ENCODE results near the gene SLC25A47.
A peak's percentile ranks its signal among the peaks of the same experiment; 100 is the strongest.
"Not testable (repeated sequence)": the region's sequence is repeated elsewhere in the genome, so short reads cannot be mapped to it uniquely, and the experiment has no call there.

SLC25A47 gene, protein sequence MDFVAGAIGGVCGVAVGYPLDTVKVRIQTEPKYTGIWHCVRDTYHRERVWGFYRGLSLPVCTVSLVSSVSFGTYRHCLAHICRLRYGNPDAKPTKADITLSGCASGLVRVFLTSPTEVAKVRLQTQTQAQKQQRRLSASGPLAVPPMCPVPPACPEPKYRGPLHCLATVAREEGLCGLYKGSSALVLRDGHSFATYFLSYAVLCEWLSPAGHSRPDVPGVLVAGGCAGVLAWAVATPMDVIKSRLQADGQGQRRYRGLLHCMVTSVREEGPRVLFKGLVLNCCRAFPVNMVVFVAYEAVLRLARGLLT

DNA sequence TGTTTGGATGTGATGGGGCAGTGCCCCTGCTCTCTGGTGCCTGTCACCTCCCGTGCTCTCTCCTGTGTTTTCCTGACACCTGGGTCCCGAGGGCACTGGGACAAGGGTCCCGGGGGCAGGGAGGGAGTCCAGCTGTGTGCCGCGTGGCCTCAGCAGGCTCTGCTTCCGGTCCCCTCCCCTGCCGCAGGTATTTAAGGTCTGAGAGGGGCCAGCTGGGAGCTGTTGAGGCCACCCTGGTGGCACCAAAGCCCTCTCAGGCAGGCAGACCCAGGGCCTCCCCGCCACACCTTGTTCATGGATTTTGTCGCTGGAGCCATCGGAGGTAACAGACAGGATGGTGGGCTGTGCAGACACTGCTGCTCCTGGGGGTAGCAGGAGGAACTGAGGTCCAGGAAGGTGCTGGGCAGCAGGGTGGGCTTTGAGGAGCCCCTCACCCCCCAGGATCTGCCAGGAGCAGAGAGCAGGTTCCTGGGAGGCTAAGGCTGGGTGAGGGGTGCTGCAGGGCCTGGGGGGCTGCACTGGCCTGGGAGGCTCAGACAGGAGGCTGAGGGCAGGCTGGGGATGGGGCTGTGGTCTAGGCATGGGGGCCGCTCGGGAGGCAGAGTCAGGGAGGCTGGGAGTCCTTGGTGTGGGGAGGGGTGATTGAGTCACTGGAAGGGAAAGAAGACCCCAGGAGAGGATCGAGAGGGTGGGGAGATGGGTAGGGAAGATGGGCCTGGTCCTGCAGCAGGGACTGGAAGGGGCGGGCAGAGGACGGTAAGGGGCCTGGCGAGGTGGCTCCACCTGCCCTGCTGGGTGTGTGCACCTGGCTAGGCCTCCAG is at the start of gene SLC25A47:
Gene SLC25A47, plus strand, starts transcription at position 219 of the 821 bp plus-strand sequence. Its CDS starts 76 bp downstream, at position 295.
- H3K36me3 Mint-ChIP-seq (ENCODE audit: low read depth) = no peaks in the 10 kb centered on the region
- no peak within 1 kb of the TSS for H3K4me3 Mint-ChIP-seq
- H3K9me3 Mint-ChIP-seq = no peaks in the 10 kb centered on the region
- peaks cover 5% of the 10 kb centered on the region for H3K4me1 Mint-ChIP-seq (ENCODE audit: low read depth)
- H3K27ac Mint-ChIP-seq = no peak within 1 kb of the TSS
- H3K27me3 Mint-ChIP-seq (ENCODE audit: low read depth) = peaks cover 10% of the 10 kb centered on the region

DNA sequence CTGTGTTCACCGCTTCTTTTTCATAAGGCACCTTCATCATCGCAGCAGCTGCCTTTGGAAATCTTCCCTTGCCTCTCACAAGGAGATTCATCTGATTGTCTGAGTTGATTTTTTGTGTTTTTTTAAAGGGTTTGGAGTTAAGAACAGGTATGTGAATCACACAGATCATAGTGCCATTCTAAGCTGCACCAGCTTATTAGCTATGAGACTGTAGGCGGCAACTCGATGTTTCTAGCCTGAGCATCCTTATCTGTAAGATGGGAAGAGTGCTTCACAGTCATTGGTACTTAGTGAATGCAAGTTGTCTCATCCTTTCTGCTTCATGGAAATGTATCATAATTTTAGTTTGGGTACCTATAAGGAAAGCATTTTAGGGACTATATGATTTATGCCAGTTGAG is 48.9 kb upstream of the SLC25A47 start:
- H3K27ac Mint-ChIP-seq = no peak overlapping the region
- peaks cover 23% of the 10 kb centered on the region for H3K4me1 Mint-ChIP-seq (ENCODE audit: low read depth)
- H3K27me3 Mint-ChIP-seq (ENCODE audit: low read depth) = no peaks in the 10 kb centered on the region
- peaks cover 13% of the 10 kb centered on the region for H3K36me3 Mint-ChIP-seq (ENCODE audit: low read depth)
- no peaks in the 10 kb centered on the region for H3K9me3 Mint-ChIP-seq
- no peak overlapping the region for H3K4me3 Mint-ChIP-seq

DNA sequence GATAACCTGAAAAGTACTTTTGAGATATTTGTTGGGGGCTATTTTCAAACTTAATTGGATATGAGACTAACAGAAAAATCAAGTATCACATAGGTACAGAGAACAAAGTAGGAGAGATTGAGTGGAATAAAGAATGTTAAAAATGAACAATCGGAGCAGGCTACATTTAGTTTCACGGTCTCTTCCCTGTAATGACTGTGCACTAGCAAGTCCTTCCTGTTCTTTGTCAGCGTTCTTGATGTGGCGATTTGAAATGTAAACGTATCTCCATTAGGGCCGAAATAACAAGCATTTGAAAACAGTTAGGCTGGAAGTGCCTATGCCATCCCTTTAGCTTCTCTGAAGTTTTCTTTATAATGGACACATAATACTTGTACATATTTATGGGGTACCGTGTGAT is 47.9 kb upstream of the SLC25A47 start:
- Mint-ChIP-seq H3K4me1 (ENCODE audit: low read depth) (peaks cover 26% of the 10 kb centered on the region), H3K9me3 (no peaks in the 10 kb centered on the region), H3K27me3 (ENCODE audit: low read depth) (no peaks in the 10 kb centered on the region), H3K4me3 (no peak overlapping the region), H3K36me3 (ENCODE audit: low read depth) (peaks cover 13% of the 10 kb centered on the region), H3K27ac (no peak overlapping the region)

DNA sequence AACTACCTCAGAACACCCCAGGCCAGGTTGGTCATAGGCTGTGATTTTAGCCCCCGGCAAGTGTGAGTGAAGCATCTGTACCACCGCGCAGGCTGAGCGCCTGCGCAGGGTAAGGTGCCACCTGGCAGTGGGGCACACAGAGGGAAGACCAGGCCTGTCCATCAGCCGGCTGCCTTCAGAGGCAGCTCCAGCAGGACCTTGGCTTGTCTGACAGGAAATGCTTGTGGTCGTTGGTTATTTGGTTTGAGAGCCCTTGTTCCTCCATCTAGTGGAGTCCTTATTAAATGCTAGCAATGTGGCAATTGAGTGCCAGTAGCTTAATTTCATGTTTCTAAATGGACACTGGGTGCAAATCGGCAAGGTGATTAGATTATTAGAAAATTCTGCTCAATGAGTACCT is 44.4 kb upstream of the SLC25A47 start:
- H3K4me3 Mint-ChIP-seq = no peak overlapping the region
- no peaks in the 10 kb centered on the region for H3K9me3 Mint-ChIP-seq
- H3K4me1 Mint-ChIP-seq (ENCODE audit: low read depth) = peaks cover 21% of the 10 kb centered on the region
- peaks cover 14% of the 10 kb centered on the region for H3K36me3 Mint-ChIP-seq (ENCODE audit: low read depth)
- no peaks in the 10 kb centered on the region for H3K27me3 Mint-ChIP-seq (ENCODE audit: low read depth)
- no peak overlapping the region for H3K27ac Mint-ChIP-seq

DNA sequence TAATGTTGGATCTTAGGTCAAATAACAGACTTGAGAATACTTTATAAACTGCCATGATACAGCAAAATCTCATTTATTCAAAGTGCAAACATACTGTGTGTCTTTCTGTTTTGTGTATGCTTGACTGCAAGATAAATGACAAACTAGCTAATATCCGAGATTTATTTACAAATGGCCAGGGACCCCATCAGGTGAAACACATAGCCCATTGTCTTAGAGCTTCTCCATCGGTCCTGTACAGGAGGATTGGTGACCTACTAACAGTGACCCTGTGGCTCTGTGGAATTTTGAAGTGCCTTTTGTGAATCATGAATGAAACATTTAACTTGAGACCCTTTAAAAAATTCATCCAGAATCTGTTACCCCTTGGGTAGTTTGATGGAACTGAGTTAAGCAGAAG is 44.0 kb upstream of the SLC25A47 start:
- Mint-ChIP-seq H3K4me1 (ENCODE audit: low read depth) (peaks cover 21% of the 10 kb centered on the region), H3K27ac (no peak overlapping the region), H3K4me3 (no peak overlapping the region), H3K36me3 (ENCODE audit: low read depth) (peaks cover 14% of the 10 kb centered on the region), H3K9me3 (no peaks in the 10 kb centered on the region), H3K27me3 (ENCODE audit: low read depth) (no peaks in the 10 kb centered on the region)

DNA sequence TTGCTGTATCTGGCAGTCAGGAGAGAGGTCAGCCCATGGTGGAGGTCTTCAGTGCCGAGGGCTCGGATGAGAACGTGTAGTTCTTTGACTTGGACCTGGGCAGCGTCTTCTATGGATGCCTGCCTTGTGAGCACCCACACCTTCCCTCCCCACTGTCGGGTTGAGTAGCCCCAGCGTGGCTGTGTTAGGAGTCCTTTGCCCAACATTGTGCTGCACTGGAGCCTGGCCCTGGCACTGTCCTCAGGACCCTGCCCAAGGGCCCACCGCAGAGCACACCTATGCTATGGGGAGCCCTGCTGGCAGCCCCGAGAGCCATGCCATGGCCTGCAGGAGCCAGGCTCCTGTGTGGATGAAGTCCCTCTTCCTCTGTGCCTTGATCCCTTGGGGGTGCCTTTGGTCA is 43.6 kb upstream of the SLC25A47 start:
- H3K9me3 Mint-ChIP-seq = no peaks in the 10 kb centered on the region

DNA sequence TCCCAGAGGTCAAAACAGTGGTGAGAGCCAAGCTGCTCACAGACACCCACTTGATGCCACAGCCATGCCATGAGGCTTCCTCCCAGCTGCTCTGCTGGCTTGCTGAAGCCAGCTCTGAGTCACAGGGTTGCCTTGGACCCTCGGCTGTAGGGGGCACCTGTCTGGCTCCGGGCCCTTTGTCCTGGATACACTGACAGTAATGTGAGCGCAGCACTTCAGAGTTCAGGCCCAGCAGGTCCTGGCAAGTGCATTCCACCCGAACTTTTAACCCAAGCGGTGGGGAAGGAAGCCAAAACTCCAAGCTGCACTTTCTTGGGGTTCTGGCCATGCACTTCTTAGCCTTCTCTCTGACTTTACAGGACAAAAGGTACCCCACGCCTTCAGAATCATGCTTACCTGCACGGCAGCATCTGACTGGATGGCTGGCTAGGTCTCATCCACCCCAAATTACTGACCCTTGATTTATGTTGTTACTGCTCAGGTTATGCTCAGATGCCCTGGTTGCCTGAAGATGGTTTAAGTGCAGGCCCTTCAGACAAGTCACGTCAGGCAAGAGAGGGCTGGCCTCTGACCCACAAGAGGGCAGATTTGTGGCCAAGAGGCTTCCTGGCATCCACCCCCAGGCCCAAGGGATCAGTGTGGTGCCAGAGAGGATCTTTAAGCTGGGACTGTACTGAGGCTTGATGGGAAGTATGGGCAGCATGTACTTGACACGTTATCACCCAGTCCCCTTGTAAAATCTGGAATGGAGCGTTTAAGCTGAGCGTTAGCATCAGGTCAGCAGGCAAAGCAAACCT is 41.7 kb upstream of the SLC25A47 start:
- peaks cover 12% of the 10 kb centered on the region for H3K4me1 Mint-ChIP-seq (ENCODE audit: low read depth)
- H3K4me3 Mint-ChIP-seq = no peak overlapping the region
- H3K36me3 Mint-ChIP-seq (ENCODE audit: low read depth) = peaks cover 5% of the 10 kb centered on the region
- no peaks in the 10 kb centered on the region for H3K9me3 Mint-ChIP-seq
- no peak overlapping the region for H3K27ac Mint-ChIP-seq
- no peaks in the 10 kb centered on the region for H3K27me3 Mint-ChIP-seq (ENCODE audit: low read depth)

More for the DNA sequence above, 43.6 kb upstream of the SLC25A47 start:
- Mint-ChIP-seq H3K27me3 (ENCODE audit: low read depth) (no peaks in the 10 kb centered on the region), H3K27ac (no peak overlapping the region), H3K4me1 (ENCODE audit: low read depth) (peaks cover 18% of the 10 kb centered on the region), H3K36me3 (ENCODE audit: low read depth) (peaks cover 12% of the 10 kb centered on the region), H3K4me3 (no peak overlapping the region)

DNA sequence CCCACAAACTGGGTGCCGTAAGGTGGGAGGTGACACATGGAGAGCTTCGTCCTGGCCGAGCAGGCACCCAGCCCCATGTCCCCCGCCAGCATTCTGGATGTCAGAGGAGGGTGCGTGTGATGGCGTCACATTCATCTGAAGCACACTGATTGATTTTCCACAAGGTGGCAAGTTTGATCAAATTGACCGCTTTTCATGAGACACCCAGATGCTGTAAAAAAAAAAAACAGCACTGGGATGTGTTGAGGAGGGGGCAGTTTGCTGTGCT is 41.1 kb upstream of the SLC25A47 start:
- Mint-ChIP-seq H3K36me3 (ENCODE audit: low read depth) (peaks cover 3% of the 10 kb centered on the region), H3K27ac (peak overlapping the region; percentile 49), H3K4me3 (no peak overlapping the region), H3K9me3 (no peaks in the 10 kb centered on the region), H3K4me1 (ENCODE audit: low read depth) (peaks cover 12% of the 10 kb centered on the region), H3K27me3 (ENCODE audit: low read depth) (no peaks in the 10 kb centered on the region)

DNA sequence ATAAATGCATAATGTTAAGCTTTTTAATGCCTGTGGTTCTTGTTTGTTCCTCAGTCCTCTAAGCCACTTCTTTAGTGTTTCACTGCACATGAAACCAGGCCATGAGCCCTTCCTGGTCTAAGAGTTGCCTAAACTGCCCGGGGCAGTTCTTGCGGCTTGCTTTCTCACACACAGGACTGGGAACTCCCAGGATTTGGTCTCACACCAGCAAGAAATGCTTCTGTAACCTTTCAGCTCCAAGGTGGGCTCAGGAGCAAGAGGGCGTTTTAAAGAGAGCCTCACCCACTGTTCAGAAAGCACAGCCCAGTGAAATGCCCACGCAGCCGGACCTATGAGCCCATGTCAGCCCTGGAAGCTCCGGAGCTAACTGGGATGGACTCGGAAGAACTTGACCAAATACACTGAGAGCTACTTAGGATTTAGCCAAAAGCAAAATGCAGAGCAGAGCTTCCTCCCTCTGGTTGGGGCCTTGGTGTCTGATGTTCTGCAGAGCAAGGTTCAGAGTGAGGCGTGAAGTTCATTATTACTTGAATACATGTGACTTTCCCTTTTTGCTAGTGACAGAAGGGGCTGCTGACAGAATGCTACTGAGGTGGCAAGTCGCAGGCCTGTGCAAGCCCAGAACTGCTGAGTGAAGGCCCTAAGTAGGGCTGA is 40.2 kb upstream of the SLC25A47 start:
- Mint-ChIP-seq H3K4me1 (ENCODE audit: low read depth) (peaks cover 12% of the 10 kb centered on the region), H3K27ac (no peak overlapping the region), H3K9me3 (no peaks in the 10 kb centered on the region)

DNA sequence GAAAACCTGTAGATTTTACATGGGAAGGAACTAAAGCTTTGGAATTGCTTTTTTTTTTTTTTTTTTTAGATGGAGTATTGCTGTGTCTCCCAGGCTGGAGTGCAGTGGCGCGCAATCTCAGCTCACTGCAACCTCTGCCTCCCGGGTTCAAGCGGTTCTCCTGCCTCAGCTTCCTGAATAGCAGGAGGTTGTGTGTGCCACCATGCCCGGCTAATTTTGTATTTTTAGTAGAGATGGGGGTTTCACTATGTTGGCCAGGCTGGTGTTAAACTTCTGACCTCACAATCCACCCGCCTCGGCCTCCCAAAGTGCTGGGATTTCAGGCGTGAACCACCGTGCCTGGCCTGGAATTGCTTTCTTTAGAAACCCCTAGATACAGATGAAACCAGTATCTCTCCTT is 39.7 kb upstream of the SLC25A47 start:
- H3K27ac Mint-ChIP-seq; H3K4me1 Mint-ChIP-seq (ENCODE audit: low read depth); H3K27me3 Mint-ChIP-seq (ENCODE audit: low read depth); H3K4me3 Mint-ChIP-seq; H3K36me3 Mint-ChIP-seq (ENCODE audit: low read depth); H3K9me3 Mint-ChIP-seq: not testable (repeated sequence)

More for the DNA sequence above, 40.2 kb upstream of the SLC25A47 start:
- no peaks in the 10 kb centered on the region for H3K27me3 Mint-ChIP-seq (ENCODE audit: low read depth)
- H3K36me3 Mint-ChIP-seq (ENCODE audit: low read depth) = peaks cover 1% of the 10 kb centered on the region
- H3K4me3 Mint-ChIP-seq = no peak overlapping the region

DNA sequence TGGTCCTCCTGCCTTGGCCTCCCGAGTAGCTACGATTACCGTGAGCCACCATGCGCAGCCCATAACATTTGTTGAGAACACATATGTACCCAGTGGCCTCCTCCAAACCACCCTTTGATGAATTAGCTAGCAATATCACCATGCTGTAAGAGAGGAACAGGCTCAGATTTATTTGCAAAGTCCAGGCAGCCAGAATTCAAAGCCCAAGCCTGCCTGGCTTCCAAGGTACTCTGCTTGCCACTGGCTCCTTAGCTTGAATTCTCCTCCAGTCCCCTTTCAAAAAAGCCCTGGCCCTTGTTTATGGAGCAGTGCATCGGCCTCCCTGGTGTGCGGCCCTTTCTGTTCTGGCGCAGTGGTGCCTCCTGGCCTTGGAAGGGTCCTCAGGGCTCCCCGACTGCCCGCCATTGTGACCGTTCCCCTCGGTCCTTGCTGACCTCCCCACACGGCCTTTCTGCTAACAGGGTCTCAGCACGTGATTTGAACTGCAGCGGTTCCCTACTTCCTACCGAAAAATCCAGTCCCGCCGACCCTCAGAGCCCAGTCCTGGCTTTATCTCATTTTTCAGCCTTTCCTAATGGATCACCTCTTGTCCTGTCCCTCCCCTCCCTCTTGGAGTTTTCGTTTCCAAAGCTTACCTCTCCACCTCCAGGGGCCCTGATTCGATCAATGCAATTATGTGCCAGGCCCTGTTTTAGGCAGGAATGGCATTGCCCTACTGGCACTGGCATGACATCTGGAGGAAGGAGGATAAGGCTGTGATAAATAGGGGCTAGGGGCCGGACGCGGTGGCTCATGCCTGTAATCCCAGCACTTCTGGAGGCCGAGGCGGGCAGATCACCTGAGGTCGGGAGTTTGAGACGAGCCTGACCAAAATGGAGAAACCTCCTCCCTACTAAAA is 38.9 kb upstream of the SLC25A47 start:
- H3K9me3 Mint-ChIP-seq = no peaks in the 10 kb centered on the region

DNA sequence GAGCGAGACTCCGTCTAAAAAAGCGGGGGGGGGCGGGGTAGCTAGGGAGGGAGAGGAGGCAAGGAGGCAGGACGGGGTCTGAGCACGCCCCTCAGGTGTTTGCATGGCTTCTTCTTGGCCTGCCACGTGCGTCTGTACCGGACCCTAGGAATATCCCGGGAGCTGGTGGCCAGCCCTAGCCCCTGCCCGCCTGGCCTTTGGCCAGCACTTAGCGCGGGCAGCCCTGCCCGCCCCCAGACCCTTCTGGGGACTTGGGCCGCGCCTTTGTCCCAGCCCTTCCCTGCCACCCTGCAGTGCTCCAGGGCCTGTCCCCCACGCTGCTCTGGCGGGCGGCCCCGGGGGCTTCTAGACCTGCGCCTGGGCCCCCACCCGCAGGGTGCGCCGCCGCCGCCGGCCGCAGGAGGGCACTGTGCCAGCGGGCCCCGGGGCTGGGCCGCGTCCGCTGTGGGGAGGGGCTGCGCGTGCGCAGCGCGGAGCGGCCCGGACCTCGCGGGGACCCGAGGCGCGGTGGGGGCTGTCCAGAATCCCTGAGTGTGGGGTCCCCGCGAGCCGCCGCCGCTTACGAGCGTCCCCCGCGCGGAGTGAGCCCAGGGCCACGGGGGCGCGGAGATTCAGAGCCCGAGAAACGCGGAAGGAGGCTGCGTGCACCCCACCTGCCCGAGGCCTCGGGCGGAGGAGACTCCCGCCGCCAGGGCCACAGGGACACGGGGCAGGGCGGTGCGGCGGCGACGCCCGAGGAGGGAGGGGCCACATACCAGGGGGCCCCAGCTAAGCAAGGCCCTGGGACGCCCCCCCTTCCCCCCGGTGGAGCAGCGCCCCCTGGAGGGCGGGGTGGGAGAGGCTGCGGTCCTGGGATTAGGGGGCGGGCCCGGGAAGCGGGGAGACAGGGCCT is 37.9 kb upstream of the SLC25A47 start:
- Mint-ChIP-seq H3K9me3 (no peaks in the 10 kb centered on the region), H3K27me3 (ENCODE audit: low read depth) (no peaks in the 10 kb centered on the region), H3K36me3 (ENCODE audit: low read depth) (peaks cover 1% of the 10 kb centered on the region), H3K27ac (no peak overlapping the region), H3K4me3 (peak overlapping the region; percentile 54), H3K4me1 (ENCODE audit: low read depth) (peaks cover 5% of the 10 kb centered on the region)

More for the DNA sequence above, 38.9 kb upstream of the SLC25A47 start:
- H3K4me3 Mint-ChIP-seq = peak overlapping the region; percentile 54
- no peak overlapping the region for H3K27ac Mint-ChIP-seq
- no peaks in the 10 kb centered on the region for H3K27me3 Mint-ChIP-seq (ENCODE audit: low read depth)
- H3K36me3 Mint-ChIP-seq (ENCODE audit: low read depth) = peaks cover 1% of the 10 kb centered on the region
- H3K4me1 Mint-ChIP-seq (ENCODE audit: low read depth) = peaks cover 8% of the 10 kb centered on the region

DNA sequence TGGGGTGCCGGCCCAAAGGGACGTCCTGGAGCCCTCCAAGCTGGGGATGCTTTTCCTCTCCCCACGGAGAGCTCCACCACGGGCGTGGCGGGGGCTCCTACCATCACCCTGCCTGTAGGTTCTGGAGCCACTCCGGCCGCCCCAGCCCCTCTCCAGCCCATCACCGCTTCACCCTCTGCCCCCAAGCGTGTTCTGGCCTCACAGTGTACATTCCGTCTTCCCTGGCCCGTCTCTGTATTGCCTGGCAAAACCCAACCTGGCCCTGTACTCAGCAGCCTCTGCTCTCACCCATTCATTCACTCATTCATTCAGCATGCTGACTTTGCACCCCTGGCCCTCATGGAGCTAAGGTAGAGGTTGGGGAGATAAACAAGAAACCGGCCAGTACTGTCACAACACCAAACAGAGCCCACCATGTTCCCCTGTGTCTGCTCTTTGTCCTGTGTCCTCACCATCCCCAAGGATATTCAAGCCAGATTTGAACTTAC is 37.2 kb upstream of the SLC25A47 start:
- Mint-ChIP-seq H3K4me3 (peak overlapping the region; percentile 82), H3K27ac (peak overlapping the region; percentile 75), H3K27me3 (ENCODE audit: low read depth) (no peaks in the 10 kb centered on the region), H3K9me3 (no peaks in the 10 kb centered on the region), H3K36me3 (ENCODE audit: low read depth) (peaks cover 1% of the 10 kb centered on the region), H3K4me1 (ENCODE audit: low read depth) (peaks cover 6% of the 10 kb centered on the region)
